PC-3 (cell line): ENCODE data around the gene TTC34.

Source experiments
- EZH2 ChIP-seq: fragments of 300-600 bp; sonication (generic); IDR thresholded peaks from one replicate; pipeline ENCODE4 v1.6.1; 2017; ENCODE audit warnings: antibody characterized with exemption, mild to moderate bottlenecking, low read length; ENCODE audit not compliant: unreplicated experiment
- TF ChIP-seq, protein P1 (sequence below): fragments of 300-600 bp; sonication (generic); conservative IDR thresholded peaks from 2 replicates; pipeline ENCODE4 v1.5.1; 2017; ENCODE audit warnings: antibody characterized with exemption, low read depth, mild to moderate bottlenecking, low read length

DNA sequence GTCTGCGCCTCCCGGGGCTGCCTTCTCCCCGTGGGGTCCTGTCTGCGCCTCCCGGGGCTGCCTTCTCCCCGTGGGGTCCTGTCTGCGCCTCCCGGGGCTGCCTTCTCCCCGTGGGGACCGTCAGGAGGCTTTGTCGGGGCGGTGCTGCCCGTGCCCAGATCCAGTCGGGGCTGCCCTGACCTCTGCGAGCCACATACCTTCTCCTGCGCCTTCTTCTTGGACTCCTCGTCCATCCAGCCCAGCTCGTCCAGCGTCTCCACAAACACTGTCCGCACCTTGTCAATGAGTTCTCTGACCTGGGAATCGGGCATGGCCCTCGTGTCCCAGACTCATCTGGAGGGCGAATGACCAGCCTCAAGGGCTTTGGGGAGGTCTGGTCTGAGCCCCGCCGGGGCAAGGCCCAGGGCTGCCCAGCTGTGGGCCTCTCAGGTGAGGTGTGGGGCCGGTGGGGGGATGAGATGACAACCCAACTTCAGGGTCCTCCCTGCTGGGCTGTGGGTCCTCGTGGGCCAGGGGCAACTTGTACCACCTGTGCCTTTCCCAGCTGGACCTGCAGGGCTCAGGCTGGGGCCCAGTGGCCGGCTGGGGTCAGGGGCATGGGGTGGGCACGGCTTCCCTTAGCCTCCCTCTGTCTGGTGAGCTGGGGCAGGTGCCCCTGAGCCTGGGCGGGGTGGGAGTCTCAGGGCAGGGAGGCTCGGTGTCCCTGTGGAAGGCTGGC lies 205.5 kb downstream of the TTC34 start:
- TF ChIP-seq, protein P1, sequence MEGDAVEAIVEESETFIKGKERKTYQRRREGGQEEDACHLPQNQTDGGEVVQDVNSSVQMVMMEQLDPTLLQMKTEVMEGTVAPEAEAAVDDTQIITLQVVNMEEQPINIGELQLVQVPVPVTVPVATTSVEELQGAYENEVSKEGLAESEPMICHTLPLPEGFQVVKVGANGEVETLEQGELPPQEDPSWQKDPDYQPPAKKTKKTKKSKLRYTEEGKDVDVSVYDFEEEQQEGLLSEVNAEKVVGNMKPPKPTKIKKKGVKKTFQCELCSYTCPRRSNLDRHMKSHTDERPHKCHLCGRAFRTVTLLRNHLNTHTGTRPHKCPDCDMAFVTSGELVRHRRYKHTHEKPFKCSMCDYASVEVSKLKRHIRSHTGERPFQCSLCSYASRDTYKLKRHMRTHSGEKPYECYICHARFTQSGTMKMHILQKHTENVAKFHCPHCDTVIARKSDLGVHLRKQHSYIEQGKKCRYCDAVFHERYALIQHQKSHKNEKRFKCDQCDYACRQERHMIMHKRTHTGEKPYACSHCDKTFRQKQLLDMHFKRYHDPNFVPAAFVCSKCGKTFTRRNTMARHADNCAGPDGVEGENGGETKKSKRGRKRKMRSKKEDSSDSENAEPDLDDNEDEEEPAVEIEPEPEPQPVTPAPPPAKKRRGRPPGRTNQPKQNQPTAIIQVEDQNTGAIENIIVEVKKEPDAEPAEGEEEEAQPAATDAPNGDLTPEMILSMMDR: no peak
- TF ChIP-seq EZH2: no peak
